Stimulated activated CD4-positive, alpha-beta T cell treated with anti-CD3 and anti-CD28 coated beads, Interleukin-15, amount 100 ng/mL, for 24 hours (primary cell): ENCODE results near the gene PYURF.

ENCODE experiments used
- DNase-seq: peaks from one replicate; pipeline ENCODE4 v3.0.0-alpha.2; 2020

The PYURF gene, protein sequence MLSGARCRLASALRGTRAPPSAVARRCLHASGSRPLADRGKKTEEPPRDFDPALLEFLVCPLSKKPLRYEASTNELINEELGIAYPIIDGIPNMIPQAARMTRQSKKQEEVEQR

DNA sequence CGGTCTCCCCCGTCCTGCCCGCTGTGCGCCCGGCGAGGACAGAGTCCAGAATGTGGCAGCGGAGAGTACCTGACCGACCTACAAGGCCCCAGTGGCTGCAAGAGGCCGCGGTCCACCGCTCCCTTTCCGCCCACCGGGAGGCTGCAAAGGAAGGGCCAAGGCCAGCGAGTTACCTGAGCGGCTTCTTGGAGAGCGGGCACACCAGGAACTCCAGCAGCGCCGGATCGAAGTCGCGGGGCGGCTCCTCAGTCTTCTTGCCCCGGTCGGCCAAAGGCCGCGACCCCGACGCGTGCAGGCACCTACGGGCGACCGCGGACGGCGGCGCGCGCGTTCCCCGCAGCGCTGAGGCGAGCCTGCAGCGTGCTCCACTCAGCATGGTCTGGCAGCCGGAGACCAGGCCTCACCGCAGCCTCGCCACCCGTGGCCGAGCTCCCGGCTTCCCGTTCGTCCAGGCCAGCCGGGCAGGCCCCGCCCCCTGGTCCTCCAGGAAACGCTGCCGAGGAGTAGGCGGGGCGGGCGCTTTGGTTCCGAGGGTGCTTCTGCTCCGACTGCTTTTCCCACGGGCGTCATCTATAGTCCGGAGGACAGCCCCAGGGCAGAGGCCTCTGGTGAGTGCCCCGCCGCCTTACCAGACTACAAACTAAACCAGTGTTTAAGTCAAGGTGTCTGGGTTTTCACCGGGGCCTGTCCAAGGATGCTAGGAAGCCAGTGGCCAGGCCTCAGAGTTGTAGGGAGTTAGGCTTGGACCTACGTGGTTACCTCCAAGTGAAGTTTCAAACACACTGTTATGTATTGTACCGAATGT, at the start of gene PYURF:
Gene PYURF, minus strand, starts transcription at position 452 of the 805 bp plus-strand sequence. Its CDS starts 76 bp downstream, at position 376.
- DNase-seq, result peak; percentile 96

DNA sequence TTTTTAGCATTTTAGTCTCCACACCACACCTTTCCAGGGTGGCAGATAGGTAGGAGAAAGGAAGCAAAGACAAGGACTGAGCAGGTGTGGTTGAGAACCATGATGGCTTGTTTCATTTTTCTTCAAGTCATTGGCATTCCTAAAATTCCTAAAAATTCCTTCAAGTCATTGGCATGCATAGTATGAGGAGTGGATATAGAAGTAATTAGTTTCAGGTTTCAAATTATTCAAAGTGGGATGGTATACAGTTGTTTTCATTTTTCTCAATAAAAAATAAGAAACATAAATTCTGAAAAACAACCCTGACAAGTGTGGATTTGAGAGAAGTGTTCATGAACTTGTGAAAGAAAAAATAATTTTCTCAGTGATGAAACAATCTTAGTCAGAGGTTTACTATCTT, 46.4 kb upstream of the PYURF start:
- no peak for DNase-seq

DNA sequence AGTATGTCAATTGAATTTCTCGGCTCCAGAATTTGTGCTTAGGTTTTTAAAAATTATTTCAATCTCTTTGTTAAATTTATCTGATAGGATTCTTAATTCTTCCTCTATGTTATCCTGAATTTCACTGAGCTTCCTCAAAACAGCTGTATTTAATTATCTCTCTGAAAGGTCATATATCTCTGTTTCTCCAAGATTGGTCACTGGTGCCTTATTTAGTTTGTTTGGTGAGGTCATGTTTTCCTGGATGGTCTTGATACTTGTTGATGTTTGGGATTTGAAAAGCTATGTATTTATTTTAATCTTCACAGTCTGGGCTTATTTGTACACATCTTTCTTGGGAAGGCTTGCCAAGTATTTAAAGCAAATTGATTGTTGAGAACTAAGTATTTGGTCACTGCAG, 44.0 kb upstream of the PYURF start:
- no peak for DNase-seq

DNA sequence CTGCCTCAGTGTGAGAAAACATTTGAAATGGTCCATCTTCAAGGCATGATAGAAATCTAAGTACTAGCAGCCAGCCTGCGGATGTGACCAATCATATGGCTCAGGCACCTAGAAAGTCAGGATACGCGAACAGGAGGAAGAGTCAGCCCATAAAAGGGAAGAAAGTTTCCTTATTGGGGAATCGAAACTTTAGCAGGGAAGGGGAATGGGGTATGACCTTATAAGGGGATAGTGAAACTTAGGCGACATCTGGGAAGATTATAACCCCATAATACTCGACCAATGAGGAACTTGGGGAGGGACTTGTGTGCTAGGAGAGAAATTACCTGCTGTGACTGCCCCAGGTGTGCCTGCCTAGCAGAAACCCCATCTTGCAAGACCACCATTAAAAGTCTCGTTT, 26.2 kb upstream of the PYURF start:
- no peak for DNase-seq

DNA sequence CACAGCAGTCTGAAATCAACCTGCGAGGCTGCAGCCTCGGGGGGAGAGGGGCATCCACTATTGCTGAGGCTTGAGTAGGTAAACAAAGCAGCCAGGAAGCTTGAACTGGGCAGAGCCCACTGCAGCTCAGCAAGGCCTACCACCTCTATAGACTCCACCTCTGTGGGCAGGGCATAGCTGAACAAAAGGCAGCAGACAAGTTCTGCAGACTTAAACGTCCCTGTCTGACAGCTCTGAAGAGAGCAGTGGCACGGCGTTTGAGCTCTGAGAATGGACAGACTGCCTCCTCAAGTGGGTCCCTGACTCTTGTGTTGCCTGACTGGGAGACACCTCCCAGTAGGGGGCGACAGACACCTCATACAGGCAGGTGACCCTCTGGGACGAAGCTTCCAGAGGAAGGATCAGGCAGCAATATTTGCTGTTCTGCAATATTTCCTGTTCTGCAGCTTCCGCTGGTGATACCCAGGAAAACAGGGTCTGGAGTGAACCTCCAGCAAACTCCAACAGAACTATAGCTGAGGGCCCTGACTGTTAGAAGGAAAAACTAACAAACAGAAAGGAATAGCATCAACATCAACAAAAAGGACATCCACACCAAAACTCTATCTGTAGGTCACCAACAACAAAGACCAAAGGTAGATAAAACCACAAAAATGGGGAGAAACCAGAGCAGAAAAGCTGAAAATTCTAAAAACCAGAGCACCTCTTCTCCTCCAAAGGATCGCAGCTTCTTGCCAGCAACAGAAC, 15.9 kb upstream of the PYURF start:
- peak; percentile 85 for DNase-seq

DNA sequence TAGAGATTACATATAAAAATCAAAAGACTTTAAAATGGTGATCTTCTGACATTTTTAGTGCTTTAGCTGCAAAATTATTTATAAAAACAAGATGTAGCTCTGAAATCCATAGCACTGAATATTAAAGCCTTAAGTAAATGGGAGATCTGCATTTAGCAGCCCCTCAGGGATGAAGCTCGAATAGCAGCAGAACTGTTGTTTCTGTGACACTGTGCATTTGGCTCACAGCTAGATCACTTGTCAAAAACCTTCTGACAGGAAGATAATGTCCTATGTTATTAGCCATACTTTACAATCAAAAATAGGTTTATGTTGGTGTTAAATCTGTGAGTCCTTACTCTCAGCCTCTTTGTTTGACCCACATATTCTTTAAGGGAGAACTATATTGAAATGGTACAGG, 14.1 kb upstream of the PYURF start:
- DNase-seq, result no peak

DNA sequence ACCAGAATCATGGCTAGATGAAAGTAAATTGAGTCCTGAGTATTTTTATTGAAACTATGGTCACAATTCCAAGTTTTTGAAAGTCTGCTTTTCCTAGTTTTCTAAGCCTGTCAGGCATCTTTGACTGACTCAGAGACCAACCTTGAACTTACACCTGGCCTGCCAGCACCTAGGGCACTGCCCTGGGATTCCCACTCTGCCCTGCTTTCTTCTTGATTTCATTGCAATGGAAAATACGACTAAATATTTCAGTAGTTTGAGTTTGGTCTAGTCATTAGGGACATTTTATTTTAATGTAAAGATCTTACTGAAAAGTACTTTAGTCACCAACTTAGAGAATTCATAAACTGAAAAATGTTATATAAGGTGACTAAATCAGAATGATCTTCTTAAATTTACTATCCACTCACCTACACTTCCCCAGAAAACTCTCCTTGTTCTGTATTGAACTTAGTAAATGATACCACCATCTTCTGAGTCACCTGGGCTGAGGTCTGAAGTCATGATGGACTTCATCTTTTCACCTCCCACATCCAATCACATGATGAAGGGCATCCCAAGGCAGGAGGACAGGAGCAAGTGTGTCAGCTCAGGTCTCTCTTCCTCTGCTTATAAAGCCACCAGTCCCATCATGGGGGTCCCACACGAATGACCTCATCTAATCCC, 11.6 kb upstream of the PYURF start:
- DNase-seq, result peak; percentile 25

DNA sequence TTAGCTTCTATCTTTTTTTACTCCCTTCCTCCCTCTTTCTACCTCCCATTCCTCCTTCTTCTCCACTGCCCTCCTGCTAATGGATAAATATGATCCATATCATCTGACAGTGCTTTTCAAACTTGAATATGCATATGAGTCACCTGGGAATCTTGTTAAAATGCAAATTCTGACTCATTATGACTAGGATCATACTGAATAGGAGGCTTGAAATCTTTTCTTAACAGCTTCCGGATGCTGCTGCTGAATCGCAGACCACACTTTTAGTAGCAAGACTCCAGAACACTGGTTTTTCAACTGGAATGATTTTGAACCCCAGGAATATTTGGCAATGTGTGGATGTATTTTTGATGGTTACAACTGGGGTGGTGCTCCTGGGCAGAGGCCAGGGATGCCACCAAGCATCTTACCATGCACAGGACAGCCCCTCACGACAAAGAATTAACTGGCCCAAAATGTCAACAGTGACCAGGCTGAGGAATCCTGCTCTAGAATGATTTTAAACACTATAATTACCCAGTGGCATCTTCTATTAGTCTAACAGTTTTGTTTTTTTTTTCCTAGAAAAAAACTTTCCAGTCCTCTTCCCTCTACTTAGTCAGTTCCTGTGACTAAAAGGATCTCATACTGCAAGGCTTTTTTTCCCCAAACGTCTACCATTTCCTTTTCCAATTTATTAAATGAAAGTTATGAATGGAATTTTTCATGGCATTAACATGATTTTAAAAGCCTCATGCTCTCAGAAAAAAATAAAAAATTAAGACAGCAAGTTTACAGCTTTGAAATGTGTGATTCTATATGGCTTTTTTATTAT, 10.6 kb upstream of the PYURF start:
- no peak for DNase-seq

DNA sequence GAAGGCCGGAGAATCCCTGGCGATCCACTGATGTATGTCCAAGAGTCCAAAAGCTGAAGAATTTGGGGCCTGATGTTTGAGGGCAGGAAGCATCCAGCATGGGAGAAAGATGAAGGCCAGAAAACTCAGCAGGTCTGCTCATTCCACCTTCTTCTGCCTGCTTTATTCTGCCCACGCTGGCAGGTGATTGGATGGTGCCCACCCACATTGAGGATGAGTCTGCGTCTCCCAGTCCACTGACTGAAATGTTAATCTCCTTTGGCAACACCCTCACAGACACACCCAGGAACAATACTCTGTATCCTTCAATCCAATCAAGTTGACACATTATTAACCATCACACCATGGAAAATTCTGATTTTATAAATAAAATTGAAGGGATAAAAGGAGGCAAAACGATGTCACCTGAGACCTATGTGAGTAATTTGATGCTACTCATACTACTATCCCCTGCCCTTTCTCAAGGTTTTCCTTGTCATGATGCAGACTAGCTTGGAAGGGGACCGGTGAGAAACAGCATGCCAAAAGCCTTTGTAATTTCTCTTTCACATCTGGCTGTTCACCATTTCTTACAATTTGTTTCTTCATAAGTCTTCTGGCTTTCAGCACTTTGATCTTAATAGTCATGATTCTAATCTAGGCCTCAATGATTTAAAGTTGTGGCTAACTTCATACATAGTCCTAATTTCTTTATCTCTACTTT, 9.7 kb upstream of the PYURF start:
- no peak for DNase-seq

DNA sequence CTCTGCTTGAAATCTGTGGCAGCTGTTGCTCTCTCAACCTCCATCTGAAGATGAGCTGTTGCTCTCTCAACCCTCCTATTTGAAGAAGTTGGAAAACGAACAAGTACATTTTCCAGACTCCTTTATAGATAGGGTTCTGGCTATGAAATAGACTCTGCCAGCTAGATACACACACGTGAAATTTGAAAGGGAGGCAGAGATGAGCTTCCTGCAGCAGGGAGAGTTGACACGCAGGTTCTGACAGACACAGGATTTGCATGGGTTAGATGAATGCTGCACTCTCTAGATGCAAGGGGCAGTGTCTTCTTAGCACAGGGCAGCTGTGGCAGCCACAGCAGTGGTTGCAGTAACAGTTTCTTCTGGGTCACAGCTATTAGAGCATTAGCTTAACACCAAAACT, 8.0 kb upstream of the PYURF start:
- no peak for DNase-seq

DNA sequence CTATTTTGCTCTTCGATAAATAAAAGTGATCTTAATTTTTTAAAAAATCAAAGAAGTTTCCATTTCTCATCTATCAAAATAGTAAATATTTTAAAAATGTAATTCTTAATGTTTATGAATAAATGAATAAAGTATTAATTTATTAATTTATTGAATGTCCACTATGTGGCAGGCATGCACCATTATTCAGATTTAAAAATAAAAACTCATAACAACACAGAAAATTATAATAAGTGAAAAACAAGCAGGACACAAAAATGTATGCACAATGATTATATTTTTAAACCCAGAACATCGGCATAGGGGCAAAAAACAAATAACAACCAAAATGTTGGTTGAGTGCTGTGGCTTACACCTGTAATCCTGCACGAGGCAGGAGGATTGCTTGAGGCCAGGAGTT, 5.3 kb upstream of the PYURF start:
- no peak for DNase-seq

DNA sequence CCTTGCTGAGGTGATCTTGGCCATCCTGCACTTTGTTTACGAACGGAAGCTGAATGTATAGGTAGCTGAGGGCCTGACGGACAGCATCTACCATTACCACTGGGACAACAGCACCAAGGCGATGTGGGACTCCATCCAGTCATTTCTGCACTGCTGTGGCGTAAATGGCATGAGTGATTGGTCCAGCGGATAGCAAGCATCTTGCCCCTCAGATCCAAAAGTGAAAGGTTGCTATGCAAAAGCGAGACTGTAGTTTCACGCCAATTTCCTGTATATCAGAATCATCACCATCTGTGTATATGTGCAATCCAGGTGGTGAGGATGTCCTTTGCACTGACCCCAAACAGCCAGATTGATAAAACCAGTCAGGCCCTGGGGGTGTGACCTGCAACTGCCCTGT, 4.2 kb upstream of the PYURF start:
- no peak for DNase-seq

DNA sequence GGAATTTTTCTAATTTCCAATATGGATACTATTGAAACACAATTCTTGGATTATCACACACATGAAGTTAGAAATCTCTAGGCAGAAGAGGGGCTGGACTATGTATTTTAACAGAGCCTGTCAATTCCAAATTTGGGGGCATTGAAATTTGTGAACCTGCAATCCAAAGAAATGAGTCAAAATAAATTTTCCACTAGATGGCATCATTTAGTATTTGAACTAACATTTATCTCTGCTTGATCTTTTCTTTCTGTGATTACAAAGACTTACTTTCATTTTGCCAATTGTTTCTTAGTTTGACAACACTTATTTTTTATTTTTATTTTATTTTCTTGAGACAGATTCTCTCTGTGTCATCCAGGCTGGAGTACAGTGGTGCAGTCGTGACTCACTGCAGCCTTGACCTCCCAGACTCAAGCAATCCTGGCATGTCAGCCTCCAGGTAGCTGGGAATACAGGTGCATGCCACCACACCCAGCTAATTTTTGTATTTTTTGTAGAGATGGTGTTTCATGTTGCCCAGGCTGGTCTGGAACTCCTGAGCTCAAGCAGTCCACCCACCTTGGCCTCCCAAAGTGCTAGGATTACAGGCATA, 2.7 kb upstream of the PYURF start:
- no peak for DNase-seq

DNA sequence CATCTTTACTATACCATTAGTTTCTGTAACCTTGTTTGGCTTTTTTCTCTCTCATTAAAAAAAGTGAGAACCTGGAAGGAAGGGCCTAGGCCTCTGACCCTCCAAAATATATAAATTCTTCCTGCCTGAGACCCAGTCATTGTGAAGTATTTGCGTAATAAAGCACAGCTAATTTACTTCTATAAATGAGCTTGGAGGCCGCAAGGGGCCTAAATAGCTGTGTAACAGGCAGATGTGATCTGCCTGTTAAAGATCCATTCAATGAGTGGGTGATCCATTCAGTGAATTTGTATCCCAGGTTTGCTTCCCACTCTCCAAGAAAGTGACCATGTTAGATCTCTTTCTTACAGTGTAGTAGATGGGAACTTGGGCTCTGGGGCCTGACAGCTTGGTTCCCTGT, 595 bp upstream of the PYURF start:
- DNase-seq, result no peak

DNA sequence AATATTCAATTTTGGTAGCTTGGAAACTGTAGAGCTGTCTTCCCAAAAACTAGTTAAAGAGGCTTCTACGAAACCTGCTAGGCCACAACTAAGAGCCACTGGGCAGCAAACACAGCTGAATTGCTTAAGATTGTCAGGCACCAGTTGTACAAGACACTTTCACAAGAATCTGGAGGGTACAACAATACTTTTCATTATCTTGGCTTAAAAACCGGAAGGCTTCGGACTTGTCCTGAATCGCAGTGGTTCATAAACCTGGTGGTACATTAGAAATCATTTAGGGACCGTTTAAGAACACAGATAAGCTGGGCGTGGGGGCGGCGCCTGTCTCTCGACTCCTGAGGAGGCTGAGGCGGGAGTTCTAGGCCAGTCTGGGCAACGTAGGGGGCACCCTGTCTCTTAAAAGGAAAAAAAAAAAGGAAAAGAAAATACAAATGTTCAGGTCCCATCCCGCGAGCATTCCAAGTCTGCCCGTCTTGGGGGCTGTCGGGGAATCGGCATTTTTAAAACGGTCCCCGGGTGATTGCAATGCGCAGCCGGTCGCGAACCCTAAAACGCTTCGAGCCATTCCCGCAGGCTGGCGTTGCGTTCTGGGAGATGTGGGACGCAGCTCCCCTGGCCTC, 763 bp downstream of the PYURF start:
- peak; percentile 68 for DNase-seq

DNA sequence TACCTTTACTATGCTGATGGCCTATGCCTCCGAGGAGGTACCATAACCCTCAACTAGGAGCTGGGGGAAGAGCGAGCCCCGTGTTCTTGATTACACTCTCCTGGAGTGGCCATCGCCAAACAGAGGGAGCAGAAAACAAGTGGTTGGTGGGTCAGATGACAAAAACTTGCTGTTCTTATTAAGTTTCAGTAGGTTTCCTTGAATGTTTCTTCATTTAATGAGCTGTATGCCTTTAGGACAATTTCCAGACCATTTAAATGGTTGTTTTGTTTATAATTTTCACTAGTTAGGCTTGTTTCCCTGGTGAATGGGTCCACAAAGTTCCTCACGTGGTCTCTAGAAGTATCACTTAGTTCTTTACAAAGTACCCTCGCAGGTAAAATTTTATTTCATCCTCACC, 4.7 kb downstream of the PYURF start:
- no peak for DNase-seq

DNA sequence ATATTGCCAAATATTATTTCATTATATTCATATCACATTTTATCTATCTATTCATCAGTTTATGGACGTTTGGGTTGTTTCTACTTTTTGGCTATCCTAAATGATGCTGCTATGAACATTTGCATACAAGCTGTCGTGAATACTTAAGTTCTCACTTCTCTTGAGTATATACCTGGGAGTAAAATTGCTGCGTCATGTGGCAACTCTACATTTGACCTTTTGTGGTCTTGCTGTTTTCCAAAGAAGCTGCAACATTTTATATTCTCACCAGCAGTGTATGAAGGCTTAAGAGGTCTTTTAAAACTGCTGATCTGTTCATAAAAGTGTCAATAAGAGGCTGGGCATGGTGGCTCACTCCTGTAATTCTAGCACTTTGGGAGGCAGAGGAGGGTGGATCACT, 5.8 kb downstream of the PYURF start:
- no peak for DNase-seq

DNA sequence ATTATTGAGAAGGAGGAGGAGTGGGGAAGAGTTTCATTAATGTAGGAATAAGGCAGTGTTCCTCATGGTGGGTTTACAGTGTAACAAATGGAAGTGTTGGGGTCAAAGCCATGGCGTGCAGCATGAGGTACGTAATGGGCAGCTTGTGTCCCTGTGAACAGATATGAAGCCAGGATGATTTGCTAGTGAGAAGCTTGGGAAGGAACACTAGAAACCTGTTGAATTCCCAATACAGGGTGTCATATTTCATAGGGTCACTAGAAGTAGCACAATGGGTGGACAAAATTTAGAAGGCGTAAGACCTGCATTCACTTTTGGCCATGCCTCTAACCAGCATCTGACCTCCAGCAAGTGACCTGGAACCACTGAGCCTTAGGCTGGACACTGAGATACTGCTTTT, 6.8 kb downstream of the PYURF start:
- no peak for DNase-seq

DNA sequence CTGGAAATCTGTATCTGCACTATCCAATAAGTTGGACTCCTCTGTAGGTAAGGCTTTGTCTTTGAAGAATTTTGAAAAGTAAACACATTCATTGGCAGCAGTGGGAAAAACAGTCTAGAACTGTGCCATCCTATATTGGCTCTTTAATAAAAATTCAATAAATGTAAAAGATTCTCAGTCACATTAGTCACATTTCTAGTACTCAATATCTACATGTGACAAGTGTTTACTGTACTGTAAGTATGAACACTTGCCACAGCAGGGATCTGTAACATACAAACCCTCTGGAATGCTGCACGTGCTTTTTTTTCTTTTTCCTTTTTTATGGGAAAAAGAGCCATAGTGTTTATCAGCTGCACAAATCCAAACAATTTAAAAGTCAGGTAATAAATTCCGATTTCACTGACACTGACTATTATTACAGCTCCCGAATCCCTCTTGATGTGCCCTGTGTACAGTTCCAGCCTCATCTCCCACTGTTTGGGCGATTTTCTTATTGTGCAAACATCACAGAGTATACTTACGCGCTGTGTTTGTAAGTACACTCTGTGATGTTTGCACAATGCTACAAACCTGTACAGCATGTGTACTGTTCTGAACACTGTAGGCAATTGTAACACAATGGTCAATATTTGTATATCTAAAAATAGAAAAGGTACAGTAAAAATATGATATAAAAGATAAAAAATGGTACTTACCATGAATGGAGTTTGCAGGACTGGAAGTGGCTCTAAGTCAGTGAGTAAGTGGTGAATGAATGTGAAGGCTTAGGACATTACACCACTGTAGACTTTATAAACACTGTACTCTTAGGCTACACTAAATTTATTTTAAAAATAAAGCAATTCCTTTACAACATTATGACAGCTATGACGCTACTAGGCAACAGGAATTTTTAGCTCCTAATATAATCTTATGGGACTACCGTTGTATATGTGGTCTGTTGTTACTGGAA, 8.7 kb downstream of the PYURF start:
- DNase-seq, result no peak

DNA sequence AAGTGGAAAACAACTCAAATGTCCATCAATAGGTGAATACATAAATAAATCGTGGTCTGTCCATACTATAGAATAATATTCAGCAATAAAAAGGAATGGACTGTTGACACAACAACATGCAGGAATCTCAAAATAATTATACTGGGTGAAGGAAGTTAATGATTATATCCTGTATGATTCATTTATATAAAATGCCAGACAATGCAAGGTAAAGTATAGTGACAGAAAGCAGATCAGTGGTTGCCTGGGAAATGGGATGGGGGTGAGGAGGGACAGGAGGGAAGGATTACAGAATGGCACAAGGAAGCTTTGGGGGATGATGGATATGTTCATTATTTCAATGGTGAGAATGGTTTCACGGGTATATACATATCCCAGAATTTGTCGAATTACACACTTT, 12.3 kb downstream of the PYURF start:
- DNase-seq, result no peak
